GM21528 (cell line): ENCODE data around the gene IPP.
A peak's percentile ranks its signal among the peaks of the same experiment; 100 is the strongest.
"Not testable (repeated sequence)": the region's sequence is repeated elsewhere in the genome, so short reads cannot be mapped to it uniquely, and the experiment has no call there.

Source experiments
- ATAC-seq: cut with Tn5 transposase; IDR thresholded peaks from one replicate; pipeline ENCODE4 v1.9.1; 2021; ENCODE audit warnings: mild to moderate bottlenecking, moderate library complexity; ENCODE audit not compliant: unreplicated experiment, low FRiP score

IPP gene

DNA sequence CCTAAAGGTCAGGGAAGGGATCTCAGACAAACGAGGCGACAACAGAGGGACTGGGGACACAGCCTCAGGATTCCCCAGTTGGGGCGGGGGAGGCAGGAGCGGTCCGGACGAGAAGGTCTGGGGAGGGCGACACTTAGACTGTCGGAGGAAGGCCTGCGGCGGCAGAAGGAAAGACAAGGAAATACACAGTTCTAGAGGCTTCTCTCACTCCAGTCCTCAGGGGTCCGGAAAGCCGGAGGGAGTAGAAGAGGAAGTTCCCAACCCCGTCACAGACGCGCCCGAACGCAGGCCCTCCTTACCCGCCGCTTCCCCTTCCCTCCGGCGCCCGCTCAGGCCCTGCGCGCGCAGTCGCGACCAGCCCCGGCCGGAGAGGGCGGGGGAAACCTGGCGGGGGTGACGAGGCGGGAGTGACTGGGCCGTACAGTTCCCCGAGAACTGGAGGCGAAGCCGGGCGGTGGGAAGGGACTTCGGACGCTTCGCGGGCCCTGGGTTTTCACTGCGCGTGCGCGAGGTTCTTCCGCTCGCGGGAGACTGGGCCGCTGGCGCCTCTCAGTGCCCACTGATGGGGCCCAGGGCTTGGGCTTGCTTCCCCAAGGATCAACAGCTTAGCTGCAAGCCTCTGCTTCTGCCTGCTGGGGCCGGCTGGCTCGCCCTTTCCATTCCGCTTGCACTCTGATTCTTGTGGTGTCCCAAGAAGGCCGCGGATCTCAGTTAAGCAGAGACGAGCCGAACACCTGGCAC lies at the start of gene IPP:
TSS of gene IPP (minus strand) at position 356 of the 741 bp plus-strand sequence. CDS start 4,242 bp downstream, outside the sequence.
- ATAC-seq: peak; percentile 90

DNA sequence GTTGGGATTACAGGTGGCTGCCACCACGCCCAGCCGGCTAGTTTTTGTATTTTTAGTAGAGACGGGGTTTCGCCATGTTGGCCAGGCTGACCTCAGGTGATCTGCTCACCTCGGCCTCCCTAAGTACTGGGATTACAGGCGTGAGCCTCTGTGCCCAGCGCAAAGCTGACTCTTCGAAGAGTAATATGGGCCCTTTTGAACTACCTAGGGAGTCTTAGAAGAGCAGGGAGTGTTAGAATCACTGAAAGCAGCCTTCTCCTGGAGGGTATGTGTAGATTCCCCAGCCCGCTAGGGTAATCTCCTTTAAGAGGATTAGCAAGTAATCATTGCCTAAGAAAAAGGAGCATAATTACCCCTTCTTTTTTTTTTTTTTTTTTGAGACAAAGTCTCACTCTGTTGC lies 46.5 kb upstream of the IPP start:
- ATAC-seq: no peak

DNA sequence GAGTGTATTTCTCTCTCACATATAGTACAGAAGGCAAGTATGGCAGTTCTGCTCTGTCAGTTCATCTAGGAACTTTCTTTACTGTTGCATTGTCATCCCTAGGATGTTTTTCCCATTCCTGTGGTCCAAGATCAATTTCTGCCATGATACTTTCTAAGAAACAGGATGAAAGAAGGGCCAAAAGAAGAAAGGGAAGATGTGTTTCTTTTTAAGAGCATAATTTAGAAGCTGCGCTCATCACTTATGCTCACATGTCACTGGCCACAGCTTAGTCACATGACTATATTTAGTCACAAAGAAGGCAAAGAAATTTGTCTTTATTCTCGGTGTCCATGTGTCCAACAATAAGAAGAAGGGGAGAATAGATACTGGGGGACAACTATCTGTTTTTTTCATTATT lies 45.9 kb upstream of the IPP start:
- no peak for ATAC-seq

DNA sequence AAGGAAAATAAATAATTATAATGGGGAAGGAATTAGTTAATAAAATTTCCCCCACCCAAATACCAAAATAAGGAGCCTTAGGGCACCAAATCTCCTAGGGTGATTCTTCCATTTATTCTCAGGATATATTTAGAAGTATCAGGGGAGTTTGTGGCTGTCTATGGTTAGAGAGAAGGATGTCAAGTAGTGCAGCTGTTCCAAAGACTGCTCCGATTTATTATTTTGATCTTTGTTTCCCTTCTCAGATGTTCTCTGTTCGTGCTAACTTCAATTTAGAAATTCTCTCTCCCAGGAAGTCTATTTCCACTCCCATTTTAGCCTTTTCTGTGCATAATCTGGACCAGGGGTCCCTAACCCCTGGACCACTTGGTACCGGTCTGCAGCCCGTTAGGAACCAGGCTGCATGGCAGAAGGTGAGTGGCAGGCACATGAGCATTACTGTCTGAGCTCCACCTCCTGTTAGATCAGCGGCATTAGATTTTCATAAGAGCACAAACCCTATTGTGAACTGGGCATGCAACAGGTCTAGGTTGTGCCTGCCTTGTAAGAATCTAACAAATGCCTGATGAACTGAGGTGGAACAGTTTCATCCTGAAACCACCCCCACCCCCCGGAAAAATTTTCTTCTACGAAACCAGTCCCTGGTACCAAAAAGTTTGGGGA lies 43.6 kb upstream of the IPP start:
- ATAC-seq: no peak

DNA sequence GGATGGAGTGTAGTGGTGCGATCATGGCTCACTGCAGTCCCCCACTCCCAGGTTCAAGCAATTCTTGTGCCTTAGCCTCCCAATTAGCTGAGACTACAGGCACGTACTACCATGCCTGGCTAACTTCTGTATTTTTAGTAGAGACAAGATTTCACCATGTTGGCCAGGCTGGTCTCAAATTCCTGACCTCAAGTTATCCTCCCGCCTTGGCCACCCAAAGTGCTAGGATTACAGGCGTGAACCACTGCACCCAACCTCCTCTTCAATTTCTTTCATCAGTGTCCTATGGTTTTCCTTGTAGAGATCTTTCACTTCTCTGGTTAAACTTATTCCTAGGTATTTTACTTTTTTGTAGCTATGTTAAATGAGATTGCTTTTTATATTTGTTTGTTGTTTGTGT lies 42.3 kb upstream of the IPP start:
- ATAC-seq: no peak

DNA sequence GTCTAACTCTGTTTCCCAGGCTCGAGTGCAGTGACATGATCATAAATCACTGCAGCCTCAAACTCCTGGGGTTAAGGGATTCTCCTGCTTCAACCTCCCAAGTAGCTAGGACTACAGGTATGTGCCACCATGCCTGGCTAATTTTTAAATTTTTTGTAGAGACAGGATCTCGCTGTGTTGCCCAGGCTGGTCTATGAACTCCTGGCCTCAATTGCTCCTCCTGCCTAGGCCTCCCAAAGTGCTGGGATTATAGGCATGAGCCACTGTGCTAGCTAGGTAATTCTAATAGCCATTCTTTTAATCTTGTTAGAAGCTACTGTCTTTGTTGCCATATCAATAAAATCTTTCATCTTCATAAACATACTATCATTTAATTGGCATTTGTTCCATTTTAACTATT lies 39.1 kb upstream of the IPP start:
- no peak for ATAC-seq

DNA sequence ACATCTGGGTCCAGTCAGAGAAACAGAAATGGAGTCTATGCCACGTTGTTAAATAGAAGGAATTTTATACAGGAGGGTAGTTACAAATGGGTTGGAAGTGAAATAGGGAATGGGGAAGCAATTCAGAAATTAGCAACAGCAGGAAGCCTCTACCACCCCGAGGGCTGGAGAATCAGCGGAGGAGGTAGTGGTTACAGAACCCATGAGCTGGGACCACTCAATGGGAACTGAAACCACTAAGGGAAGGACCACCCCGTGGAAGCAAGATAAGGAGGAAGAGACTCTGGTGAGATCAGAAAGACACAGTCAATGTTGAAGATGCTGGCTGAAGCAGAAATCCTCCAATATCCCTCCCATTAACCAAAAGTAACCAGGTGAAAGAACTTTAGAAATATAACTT lies 37.5 kb upstream of the IPP start:
- ATAC-seq: no peak

DNA sequence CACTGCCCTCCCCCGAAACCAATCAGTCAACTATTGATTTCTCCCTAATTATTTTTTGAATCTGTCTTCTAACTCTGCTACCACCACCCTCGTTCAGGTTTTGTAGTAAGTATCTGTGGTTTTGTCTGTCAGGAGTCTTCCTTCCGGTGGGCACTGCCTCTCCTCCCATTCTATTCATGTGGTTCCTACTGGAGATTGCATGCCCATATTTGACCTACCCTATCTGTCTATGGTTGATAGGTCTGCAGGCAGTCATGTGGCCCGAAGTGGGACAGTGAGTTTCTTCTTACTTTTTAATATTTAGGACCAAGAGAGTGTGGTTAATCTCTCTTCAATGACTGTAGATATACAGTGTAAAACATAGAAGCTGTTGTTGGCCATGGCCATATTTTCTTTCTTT lies 35.1 kb upstream of the IPP start:
- no peak for ATAC-seq

DNA sequence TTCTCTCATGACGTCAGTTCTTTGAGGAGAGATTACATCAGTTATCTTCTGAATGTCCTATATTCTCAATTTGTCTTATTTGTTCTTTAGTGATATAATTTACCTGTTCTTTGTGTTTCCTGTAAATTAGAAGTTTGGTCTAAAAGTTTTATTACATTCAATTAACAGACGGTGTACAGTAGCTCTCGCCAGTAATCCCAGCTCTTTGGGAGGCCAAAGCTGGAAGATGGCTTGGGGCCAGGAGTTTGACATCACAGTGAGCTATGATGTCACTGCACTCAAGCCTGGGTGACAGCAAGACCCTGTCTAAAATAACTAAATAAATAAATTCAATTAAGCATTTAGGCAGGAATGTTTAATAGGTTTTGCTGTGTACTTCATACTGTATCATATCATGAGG lies 25.3 kb upstream of the IPP start:
- no peak for ATAC-seq

DNA sequence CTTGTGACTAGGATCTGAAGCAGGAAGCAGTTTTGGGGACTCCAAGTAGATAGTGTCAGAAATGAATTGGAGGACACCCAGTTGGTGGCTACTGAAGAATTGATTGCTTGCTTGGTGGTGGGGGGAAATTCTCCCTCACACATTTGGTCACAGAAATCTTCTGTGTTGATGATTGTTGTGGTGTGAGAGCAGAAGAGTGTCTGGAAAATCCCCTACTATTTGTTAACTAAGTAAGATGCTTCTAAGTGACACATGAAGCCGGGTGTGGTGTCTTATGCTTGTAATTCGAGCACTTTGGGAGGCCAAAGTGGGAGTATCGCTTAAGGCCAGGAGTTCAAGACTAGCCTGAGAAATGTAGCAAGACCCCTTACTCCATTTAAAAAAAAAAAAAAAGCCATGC lies 22.5 kb upstream of the IPP start:
- no peak for ATAC-seq

DNA sequence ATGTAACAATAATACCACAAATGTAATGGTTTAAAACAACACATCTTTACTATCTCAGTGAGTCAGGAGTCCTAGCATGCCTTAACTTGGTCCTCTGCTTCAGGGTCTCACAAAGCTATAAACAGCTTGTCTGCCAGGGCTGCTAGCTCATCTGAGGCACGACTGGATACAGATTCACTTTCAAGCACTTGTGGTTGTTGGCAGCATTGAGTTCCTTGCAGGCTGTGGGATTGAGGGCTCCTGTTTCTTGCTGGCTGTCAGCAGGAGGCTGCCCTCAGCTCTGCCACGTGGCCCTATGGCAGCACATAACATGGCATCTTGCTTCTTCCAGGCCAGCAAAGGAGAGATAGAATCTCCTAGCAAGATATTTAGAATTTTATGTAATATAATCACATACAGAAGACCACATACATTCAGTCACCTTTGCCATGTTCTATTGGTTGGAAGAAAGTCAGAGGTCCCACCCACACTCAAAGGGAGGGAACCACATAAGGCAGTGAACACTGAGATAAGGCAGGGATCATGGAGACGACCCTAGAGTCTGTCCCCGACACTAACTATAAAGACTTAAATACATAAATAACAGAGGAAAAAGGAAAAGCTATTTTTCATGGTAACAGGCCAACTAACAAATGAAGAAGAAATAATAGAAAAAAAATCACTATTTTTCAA lies 18.9 kb upstream of the IPP start:
- ATAC-seq: no peak

DNA sequence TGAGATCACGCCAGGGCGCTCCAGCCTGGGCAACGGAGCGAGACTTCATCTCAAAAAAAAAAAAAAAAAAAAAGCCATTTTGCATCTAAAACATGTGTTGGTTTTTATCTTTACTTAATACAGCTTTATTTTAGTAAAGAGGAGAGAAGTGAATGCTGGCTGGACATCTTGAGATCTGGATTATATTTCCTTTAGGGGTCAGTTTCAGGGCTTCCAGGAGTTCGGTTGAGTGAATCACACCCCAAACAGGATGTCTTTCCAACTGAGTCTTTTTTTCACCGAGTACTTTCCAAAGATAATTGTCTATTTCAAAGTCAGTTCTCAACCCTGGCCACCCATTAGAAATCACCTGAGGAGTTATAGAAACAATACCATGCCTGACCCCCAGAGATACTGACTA lies 16.6 kb upstream of the IPP start:
- ATAC-seq: no peak

DNA sequence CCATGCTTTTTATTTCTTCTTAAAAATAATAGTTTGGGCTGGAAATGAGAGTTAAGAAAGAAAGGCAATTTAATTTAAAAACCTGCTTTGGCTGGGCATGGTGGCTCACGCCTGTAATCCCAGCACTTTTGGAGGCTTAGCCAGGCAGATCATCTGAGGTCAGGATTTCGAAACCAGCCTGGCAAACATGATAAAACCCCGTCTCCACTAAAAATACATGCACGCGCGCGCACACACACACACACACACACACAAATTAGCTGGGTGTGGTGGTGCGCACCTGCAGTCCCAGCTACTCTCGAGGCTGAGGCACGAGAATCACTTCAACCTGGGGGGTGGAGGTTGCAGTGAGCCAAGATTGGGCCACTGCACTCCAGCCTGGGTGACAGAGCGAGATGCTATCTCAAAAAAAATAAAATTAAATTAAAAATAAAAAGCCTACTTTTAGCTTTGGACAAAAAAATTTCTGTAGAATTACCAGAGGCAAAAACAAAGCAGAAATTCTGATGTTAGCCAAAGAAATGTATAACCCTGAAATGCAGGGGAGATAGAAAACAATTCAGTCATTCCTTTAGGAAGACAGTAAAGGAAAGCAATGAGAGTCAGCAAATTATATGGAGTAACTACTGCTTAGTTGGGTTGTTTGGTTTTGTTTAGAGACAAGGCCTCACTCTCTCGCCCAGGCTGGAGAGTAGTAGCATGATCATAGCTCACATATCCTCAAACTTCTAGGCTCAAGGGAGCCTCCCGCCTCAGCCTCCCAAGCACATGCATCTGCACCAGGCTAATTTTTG lies 15.7 kb upstream of the IPP start:
- ATAC-seq: no peak

DNA sequence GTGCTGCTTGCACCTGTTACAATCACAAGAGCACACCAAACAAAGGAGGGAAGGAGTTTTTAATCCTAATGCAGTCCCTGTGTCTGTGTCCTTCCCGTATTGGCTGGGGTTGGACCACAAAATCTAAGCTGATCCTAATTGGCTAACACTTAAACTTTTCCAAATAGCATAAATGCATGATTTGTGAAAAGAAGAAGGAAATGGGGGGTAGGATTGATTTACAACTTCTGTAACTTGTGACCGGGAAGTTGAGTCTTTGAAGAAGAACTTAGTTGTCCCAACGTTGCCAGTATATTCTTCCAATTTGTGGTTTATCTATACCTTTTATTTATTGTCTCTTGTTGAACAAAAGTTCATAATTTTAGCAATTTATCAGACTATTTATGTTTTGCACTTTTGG lies 11.8 kb upstream of the IPP start:
- no peak for ATAC-seq

DNA sequence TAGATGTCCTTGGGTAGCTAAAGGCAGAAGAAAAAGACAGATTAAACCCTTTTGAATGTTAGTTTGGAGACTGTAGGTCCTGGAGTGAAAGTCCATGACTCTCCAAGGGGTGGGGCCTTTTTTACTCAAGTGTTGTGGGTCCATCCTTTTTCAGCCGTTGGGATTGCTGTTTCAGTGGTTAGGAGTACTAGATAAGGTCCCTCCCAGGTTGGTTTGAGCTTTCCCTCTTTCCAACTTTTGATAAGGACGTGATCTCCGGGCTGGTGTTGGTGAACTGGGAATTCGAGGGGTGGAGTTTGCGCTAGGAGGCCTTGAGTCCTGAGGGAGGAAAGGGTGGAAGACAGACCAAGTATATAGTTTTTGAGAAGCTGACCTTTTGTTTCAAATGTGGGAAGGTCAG lies 5.2 kb upstream of the IPP start:
- no peak for ATAC-seq

DNA sequence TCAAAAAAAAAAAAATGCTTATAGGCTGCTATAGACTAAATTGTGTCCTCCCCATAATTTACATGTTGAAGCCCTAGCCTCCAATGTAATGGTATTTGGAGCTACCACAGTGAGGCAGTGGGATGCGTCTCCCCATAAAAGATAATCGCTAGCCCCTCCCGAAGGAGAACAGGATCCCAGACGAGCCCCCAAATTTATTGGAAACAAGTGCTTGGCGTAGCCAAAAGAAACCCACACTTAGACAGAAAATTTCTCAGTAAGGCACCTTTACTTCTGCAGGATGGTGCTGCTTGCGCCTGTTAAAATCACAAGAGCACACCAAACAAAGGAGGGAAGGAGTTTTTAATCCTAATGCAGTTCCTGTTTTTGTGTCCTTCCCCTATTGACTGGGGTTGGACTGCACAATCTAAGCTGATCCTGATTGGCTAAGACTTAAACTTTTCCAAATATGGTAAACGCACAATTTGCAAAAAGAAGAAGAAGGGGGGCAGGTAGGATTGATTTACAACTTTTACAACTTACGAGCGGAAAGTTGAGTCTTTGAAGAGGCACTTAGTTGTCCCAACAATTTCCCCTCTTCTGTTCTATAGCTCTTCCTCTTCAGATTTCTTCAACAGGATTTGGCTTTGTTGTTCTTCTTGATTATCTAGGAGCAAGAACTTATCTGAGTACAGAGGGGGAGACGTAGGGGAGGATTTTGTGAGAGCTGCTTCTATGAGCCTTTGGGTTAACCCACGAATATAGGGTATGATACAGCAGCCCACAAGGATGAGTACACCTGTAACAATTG lies 3.0 kb upstream of the IPP start:
- ATAC-seq: no peak

DNA sequence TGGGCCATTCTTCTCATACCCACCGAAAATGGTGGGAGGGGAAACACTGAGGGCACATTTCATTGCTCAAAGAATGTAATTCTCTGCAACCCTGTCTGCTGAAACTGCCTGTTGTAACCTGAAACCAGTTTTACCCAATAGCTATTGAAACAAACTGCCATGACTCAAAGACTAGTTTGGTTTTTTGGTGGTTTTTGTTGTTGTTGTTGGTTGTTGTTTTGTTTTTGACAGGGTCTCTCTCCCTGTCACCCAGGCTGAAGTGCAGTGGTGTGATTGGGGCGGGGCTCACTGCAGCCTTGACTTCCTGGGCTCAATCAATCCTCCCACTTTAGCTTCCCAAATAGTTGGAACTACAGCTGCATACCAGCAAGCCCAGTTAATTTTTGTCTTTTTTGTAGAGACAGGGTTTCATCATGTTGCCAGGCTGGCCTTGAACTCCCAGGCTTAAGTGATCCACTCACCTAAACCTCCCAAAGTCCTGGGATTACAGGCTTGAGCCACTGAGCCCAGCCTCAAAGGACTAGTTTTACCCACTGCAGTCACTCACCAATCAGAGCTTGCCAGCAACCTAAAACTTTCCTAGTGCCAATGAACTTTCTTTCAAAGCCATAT lies 2.1 kb upstream of the IPP start:
- no peak for ATAC-seq

DNA sequence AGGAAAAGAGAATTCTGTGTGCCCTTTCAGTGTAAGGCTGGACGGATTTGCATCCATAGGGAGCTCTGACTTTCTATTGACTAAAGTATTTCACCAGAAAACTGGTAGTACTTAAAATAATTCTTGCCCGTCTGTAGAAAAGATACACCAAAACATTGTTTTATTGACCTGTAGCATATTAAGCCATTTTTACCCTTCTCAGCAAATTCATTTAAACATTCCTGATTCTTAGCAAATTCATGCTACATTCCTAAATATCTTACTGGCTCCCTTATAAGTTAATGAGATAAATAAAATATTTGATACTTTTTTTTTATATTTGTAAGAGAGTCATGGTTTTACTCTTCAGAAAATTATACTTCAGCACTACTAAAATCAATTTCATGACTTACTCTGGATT lies 1.6 kb upstream of the IPP start:
- no peak for ATAC-seq

DNA sequence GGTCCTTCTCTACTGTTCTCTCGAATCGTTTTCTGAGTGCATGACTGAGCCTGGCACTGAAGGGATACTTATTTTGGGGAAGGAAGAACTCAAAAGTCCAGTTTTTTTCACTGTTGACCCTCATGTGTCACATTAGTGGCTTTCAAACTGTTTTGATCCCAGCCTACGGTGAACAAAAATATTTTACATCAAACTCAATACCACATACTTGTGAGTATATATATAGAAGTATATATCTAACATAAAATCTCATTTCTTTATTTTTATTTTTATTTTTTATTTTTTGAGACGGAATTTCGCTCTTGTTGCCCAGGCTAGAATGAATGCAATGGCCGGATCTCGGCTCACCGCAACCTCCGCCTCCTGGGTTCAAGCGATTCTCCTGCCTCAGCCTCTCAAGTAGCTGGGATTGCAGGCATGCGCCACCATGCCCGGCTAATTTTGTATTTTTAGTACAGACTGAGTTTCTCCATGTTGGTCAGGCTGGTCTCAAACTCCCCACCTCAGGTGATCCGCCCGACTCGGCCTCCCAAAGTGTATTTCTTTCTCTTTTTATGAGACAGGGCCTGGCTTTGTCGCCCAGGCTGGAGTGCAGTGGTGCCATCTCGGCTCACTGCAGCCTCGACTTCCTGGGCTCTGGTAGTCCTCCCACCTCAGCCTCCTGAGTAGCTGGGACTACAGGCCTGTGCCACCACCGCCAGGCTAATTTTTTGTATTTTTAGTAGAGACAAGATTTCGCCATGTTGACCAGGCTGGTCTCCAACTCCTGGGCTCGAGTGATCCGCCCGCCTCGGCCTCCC lies 786 bp upstream of the IPP start:
- not testable (repeated sequence) for ATAC-seq
